Natural killer cell (primary cell): ENCODE data around the gene PTPRS. TPM values are rescaled to one million over a fixed set of nuclear protein-coding genes. Genes with fewer than 3 reads are reported as not detected.

Source experiments
- ATAC-seq, 3 donors: fragments of 150-1000 bp in 2 of 3; fragments of 200-7000 bp in 1 of 3; cut with Tn5 transposase; 1 replicate in 1 of 3; 2 replicates in 2 of 3; pipeline ENCODE4 v1.10.0; 2021; ENCODE audit warnings: mild to moderate bottlenecking in 2 of 3, moderate library complexity in 2 of 3
- DNase-seq, 2 donors: peaks; one replicate each; pipeline versions ENCODE4 v3.0.0 to v3.0.0-alpha.2; 2013 to 2021; ENCODE audit warnings: mixed read lengths in 1 of 2
- H3K27ac ChIP-seq: one replicate; pipeline ENCODE4 v1.5.1; 2013; ENCODE audit warnings: mild to moderate bottlenecking, low read length
- H3K27me3 ChIP-seq: one replicate; pipeline ENCODE4 v1.6.1; 2013; ENCODE audit warnings: low read length; ENCODE audit not compliant: control insufficient read depth, insufficient read depth
- H3K36me3 ChIP-seq: one replicate; pipeline ENCODE4 v1.6.1; 2013; ENCODE audit warnings: low read length; ENCODE audit not compliant: control insufficient read depth, insufficient read depth
- H3K4me1 ChIP-seq: one replicate; pipeline ENCODE4 v1.6.1; 2013; ENCODE audit warnings: low read length; ENCODE audit not compliant: control insufficient read depth, insufficient read depth
- H3K4me3 ChIP-seq: one replicate; pipeline ENCODE4 v1.5.1; 2013; ENCODE audit warnings: low read length
- H3K9me3 ChIP-seq: one replicate; pipeline ENCODE4 v1.6.1; 2013; ENCODE audit warnings: low read length; ENCODE audit not compliant: control insufficient read depth, insufficient read depth
- H3K27ac Mint-ChIP-seq, 2 donors: one replicate each; pipeline ENCODE4 v1.8.0; 2022; ENCODE audit warnings: mild to moderate bottlenecking in 2 of 2, mixed read lengths in 2 of 2, moderate library complexity in 1 of 2
- H3K27me3 Mint-ChIP-seq, 2 donors: one replicate each; pipeline ENCODE4 v1.8.0; 2022; ENCODE audit warnings: low read depth in 2 of 2, mixed read lengths in 2 of 2
- H3K36me3 Mint-ChIP-seq: one replicate; pipeline ENCODE4 v1.8.0; 2022; ENCODE audit warnings: mixed read lengths
- H3K4me1 Mint-ChIP-seq, 2 donors: one replicate each; pipeline ENCODE4 v1.8.0; 2022; ENCODE audit warnings: mixed read lengths in 2 of 2
- H3K4me3 Mint-ChIP-seq: one replicate; pipeline ENCODE4 v1.8.0; 2022; ENCODE audit warnings: mild to moderate bottlenecking, moderate library complexity, mixed read lengths
- H3K9me3 Mint-ChIP-seq, 2 donors: one replicate each; pipeline ENCODE4 v1.8.0; 2022; ENCODE audit warnings: mixed read lengths in 2 of 2
- WGBS: methylation state at CpG from one replicate; pipeline ENCODE4 v1.1.7; 2013; ENCODE audit warnings: missing lambda C conversion rate; ENCODE audit not compliant: insufficient coverage; 5-methylcytosine and 5-hydroxymethylcytosine counted together
- intact Hi-C: fragments of 100-400 bp; cut with micrococcal nuclease; formaldehyde crosslinking; loops from one replicate; pipeline ENCODE4 v1.14.2; 2022
- total RNA-seq, 4 donors: library from RNA; stranded (reverse); fragments of 120-200 nt in 1 of 4; gene quantifications; one replicate each; pipeline versions ENCODE4 v1.2.3 to v1.2.4, GENCODE V29; 2013 to 2022
- TF ChIP-seq, protein P1 (sequence below): fragments of 200-600 bp; IDR thresholded peaks from one replicate; pipeline ENCODE4 v1.8.0; 2022; ENCODE audit warnings: antibody characterized with exemption

Gene PTPRS
- total RNA-seq, 3 donors from 2014 or later (not counting 1 experiment from before 2014, with no cell fraction given) = 0.47 to 0.73 (median 0.61) TPM

DNA sequence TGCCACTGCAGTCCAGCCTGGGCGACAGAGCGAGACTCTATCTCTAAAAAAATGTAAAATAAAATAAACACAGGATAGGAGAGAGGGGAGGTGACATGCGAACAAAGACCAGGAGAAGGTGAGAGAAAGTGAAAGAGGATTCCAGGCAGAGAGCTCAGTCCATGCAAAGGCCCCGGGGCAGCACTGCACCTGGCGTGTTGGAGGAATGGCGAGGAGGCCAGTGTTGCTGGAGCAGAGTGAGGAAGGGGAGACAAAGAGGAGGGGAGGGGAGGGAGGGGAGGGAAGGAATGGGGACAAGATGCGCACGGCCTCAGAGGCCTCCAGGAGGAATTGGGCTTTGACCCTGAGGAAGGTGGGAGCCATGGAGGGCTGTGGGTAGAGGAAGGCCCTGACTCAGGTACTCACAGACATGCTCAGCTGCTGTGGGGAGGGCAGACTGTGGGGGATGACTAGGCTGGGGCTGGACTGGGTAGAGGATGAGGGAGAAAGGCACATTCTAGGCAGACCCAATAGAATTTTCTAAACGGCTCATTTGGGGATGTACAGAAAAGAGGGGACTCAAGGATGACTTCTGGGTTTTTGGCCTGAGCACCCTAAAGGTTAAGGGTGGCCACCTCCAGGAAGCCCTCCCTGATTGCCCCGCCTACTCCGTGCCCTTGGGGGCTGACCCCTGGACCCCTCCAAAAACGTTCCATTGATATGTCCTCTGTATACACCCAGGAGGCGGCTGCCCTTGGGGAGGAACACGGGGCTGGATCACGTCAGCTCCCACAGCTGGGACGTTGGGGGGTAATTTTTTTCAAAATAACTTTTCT lies 43.9 kb downstream of the PTPRS start:
- H3K4me3 Mint-ChIP-seq = no peak overlapping the region
- H3K36me3 Mint-ChIP-seq = no peaks in the 10 kb centered on the region
- intact Hi-C loops = no loop called here
- H3K9me3 Mint-ChIP-seq = peaks cover 0 to 3% of the 10 kb centered on the region in 2 donors
- TF ChIP-seq, protein P1, sequence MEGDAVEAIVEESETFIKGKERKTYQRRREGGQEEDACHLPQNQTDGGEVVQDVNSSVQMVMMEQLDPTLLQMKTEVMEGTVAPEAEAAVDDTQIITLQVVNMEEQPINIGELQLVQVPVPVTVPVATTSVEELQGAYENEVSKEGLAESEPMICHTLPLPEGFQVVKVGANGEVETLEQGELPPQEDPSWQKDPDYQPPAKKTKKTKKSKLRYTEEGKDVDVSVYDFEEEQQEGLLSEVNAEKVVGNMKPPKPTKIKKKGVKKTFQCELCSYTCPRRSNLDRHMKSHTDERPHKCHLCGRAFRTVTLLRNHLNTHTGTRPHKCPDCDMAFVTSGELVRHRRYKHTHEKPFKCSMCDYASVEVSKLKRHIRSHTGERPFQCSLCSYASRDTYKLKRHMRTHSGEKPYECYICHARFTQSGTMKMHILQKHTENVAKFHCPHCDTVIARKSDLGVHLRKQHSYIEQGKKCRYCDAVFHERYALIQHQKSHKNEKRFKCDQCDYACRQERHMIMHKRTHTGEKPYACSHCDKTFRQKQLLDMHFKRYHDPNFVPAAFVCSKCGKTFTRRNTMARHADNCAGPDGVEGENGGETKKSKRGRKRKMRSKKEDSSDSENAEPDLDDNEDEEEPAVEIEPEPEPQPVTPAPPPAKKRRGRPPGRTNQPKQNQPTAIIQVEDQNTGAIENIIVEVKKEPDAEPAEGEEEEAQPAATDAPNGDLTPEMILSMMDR = no peak
- Histone ChIP-seq H3K4me1 (peaks cover 18% of the 10 kb centered on the region), H3K9me3 (no peaks in the 10 kb centered on the region), H3K4me3 (no peak overlapping the region), H3K36me3 (no peaks in the 10 kb centered on the region), H3K27ac (no peak overlapping the region), H3K27me3 (peaks cover 11% of the 10 kb centered on the region)
- H3K4me1 Mint-ChIP-seq = peaks cover 4 to 13% of the 10 kb centered on the region in 2 donors
- H3K27ac Mint-ChIP-seq = no peak overlapping the region
- WGBS = 88% methylated on average over 9 of the region's 16 CpGs
- no peak for DNase-seq
- ATAC-seq = no peak
- H3K27me3 Mint-ChIP-seq = peaks cover 5 to 14% of the 10 kb centered on the region in 2 donors

DNA sequence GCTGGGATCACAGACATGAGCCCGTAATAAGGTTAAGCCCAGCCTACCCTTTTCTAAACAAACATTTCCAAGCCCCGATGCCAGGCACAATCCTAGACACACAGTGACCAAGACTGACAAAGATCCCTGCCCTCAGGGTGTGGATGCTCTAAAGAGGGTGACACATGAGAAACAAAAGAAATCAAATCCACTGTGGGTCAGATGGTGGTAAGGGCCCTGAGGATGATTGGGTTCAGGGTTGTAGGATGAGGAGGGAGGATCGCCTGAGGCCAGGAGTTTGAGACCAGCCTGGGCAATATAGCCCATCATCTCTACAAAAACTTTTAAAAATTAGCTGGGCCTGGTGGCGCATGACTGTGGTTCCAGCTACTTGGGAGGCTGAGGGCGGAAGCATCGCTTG lies 44.6 kb downstream of the PTPRS start:
- no peak overlapping the region for H3K4me3 Mint-ChIP-seq
- TF ChIP-seq, protein P1 = no peak
- DNase-seq (no peak), ATAC-seq (no peak)
- no peaks in the 10 kb centered on the region for H3K36me3 Mint-ChIP-seq
- Histone ChIP-seq H3K27ac (no peak overlapping the region), H3K4me1 (peaks cover 18% of the 10 kb centered on the region), H3K9me3 (no peaks in the 10 kb centered on the region), H3K27me3 (peaks cover 15% of the 10 kb centered on the region), H3K4me3 (no peak overlapping the region), H3K36me3 (no peaks in the 10 kb centered on the region)
- intact Hi-C loops = no loop called here
- WGBS = 89% methylated on average over 4 of the region's 6 CpGs
- H3K27me3 Mint-ChIP-seq = peaks cover 10 to 18% of the 10 kb centered on the region in 2 donors
- peaks cover 0 to 3% of the 10 kb centered on the region in 2 donors for H3K9me3 Mint-ChIP-seq
- H3K27ac Mint-ChIP-seq = no peak overlapping the region
- peaks cover 6 to 15% of the 10 kb centered on the region in 2 donors for H3K4me1 Mint-ChIP-seq

DNA sequence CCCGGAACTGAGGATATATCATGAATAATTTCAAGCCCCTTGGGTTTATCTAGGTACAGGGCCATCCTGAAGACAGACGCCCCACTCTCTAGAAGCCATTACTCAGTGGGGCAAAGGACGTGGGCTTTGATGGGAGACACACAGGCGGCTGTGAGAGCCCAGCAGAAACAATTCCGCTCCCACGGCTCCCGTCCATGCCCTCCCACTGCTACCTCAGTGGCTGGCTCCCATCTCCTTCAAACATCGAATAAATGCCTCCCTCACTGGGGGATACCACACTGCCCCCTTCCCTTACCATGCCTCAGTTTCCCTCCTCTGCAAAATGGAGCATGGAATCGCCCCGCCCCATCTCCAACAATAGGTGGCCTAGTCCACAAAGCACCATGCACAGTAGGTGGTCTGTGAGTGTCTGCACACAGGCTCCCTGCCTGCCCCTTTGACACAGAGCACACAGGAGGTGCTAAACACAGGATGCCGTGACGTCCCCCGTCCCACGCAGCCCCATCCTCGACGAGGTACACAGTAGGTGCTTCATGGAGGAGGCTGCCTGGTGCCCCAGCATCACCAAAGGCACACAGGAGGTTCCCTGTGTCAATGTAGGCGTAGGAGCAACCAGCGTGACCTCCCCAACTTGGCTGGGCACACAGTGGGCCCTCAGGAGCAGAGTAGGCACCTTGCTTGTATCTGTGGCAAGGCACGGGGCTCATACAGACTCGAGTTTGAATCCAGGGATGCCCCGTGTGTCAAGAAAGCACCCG lies 46.0 kb downstream of the PTPRS start:
- Mint-ChIP-seq H3K4me1 (peaks cover 6 to 15% of the 10 kb centered on the region in 2 donors), H3K9me3 (peaks cover 0 to 3% of the 10 kb centered on the region in 2 donors), H3K36me3 (no peaks in the 10 kb centered on the region), H3K27me3 (peaks cover 10 to 18% of the 10 kb centered on the region in 2 donors), H3K27ac (no peak overlapping the region), H3K4me3 (peak overlapping the region; percentile 57)
- peak in 1 of 2 donors; percentile 9 for DNase-seq
- H3K36me3 ChIP-seq = no peaks in the 10 kb centered on the region
- TF ChIP-seq, protein P1 = no peak
- 73% methylated on average over 22 of the region's 22 CpGs for WGBS
- H3K27ac ChIP-seq = no peak overlapping the region
- no peak for ATAC-seq
- peaks cover 18% of the 10 kb centered on the region for H3K4me1 ChIP-seq
- intact Hi-C loops = no loop called here
- no peaks in the 10 kb centered on the region for H3K9me3 ChIP-seq
- no peak overlapping the region for H3K4me3 ChIP-seq
- peaks cover 15% of the 10 kb centered on the region for H3K27me3 ChIP-seq
